Endothelial cell of umbilical vein (primary cell): ENCODE data around the gene TMEM62.

Experiments used
- EZH2 ChIP-seq: IDR thresholded peaks from 2 replicates; pipeline ENCODE4 v1.6.1; 2012; ENCODE audit warnings: borderline replicate concordance, low read depth, mild to moderate bottlenecking, moderate library complexity, low read length, inconsistent platforms; ENCODE audit not compliant: severe bottlenecking
- POLR2A ChIP-seq: IDR thresholded peaks from 2 replicates; pipeline ENCODE4 v1.6.1; 2012; ENCODE audit warnings: low read depth, mild to moderate bottlenecking, control low read depth, low read length
- POLR2AphosphoS5 ChIP-seq: IDR thresholded peaks from 2 replicates; pipeline ENCODE4 v1.6.1; 2012; ENCODE audit warnings: low read depth, mild to moderate bottlenecking, control low read depth, low read length, moderate library complexity; ENCODE audit not compliant: insufficient read depth
- TF ChIP-seq, protein P1 (sequence below), 2 donors: IDR thresholded peaks; 1 replicate in 1 of 2; 2 replicates in 1 of 2; pipeline ENCODE4 v1.5.1; 2011; ENCODE audit warnings: low read length in 2 of 2, mild to moderate bottlenecking in 2 of 2, moderate library complexity in 2 of 2, control low read depth in 1 of 2, inconsistent platforms in 1 of 2, low read depth in 1 of 2; ENCODE audit not compliant: insufficient read depth in 1 of 2; ENCODE audit errors: extremely low read depth in 1 of 2

DNA sequence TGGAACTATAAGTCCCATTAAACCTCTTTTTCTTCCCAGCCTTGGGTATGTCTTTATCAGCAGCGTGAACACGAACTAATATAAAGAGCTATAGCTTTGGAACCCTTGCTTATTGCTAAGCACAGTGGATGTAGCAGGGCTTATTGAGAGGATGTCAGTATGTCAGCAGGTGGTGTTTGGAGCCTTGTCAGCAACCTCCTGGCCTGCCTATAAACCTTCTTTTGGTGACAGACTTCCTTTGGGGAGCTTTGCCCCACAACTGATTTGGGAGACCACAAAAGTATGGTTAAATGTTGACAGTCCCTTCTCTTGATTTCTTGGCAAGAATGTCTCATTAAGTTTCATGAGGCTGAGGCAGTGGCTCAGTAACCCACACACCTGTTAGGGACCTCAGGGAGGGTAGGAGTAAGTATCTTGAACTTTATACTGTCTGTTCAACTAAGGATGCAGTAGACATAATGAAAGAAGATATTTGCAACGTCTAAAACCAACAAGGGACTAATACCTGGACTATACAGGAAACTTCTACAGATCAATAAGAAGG is 66.6 kb downstream of the TMEM62 start:
- TF ChIP-seq EZH2 = no peak
- TF ChIP-seq, protein P1, sequence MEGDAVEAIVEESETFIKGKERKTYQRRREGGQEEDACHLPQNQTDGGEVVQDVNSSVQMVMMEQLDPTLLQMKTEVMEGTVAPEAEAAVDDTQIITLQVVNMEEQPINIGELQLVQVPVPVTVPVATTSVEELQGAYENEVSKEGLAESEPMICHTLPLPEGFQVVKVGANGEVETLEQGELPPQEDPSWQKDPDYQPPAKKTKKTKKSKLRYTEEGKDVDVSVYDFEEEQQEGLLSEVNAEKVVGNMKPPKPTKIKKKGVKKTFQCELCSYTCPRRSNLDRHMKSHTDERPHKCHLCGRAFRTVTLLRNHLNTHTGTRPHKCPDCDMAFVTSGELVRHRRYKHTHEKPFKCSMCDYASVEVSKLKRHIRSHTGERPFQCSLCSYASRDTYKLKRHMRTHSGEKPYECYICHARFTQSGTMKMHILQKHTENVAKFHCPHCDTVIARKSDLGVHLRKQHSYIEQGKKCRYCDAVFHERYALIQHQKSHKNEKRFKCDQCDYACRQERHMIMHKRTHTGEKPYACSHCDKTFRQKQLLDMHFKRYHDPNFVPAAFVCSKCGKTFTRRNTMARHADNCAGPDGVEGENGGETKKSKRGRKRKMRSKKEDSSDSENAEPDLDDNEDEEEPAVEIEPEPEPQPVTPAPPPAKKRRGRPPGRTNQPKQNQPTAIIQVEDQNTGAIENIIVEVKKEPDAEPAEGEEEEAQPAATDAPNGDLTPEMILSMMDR (IDR thresholded peaks at IDR 0.05; ENCODE audit: extremely low read depth in 1 of 2, insufficient read depth in 1 of 2, low read depth in 1 of 2, low read length in 2 of 2) = no peak
- no peak for TF ChIP-seq POLR2AphosphoS5
- no peak for TF ChIP-seq POLR2A
